Measurements from ENCODE around the gene RNF168.
"Not testable (repeated sequence)": the region's sequence is repeated elsewhere in the genome, so short reads cannot be mapped to it uniquely, and the experiment has no call there.

The RNF168 gene

GRCh38 chr3:196423044-196423781 is 80.4 kb downstream of the RNF168 start:
- H3K9ac ChIP-seq (ENCODE audit: low read length), result no peak overlapping the region
- peaks cover 8% of the 10 kb centered on the region for H3K36me3 ChIP-seq (ENCODE audit: control insufficient read depth, low read depth, low read length)
- H3K27ac ChIP-seq (ENCODE audit: low read length), result no peak overlapping the region

DNA sequence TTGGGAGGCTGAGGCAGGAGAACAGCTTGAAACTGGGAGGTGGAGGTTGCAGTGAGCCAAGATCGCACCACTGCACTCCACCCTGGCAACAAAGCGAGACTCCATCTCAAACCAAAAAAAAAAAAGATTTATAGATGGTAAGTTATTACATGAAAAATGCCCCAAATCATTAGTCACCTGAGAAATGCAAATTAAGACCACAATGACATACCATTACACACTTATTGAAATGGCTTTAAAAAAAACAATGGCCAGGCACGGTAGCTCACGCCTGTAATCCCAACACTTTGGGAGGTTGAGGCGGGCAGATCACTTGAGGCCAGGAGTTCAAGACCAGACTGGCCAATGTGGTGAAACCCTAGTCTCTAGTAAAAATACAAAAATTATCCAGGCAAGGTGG is 81.9 kb downstream of the RNF168 start:
- H3K4me1 ChIP-seq (ENCODE audit: control insufficient read depth, low read depth, low read length); H3K36me3 ChIP-seq (ENCODE audit: control insufficient read depth, low read depth, low read length); H3K4me3 ChIP-seq (ENCODE audit: low read length); H3K9ac ChIP-seq (ENCODE audit: low read length); H3K27me3 ChIP-seq (ENCODE audit: control insufficient read depth, insufficient read depth, low read length); H3K9me3 ChIP-seq (ENCODE audit: control insufficient read depth, low read depth, low read length); H3K27ac ChIP-seq (ENCODE audit: low read length): not testable (repeated sequence)

More at GRCh38 chr3:196423044-196423781, 80.4 kb downstream of the RNF168 start:
- Histone ChIP-seq H3K27me3 (ENCODE audit: control insufficient read depth, insufficient read depth, low read length) (no peaks in the 10 kb centered on the region), H3K4me1 (ENCODE audit: control insufficient read depth, low read depth, low read length) (no peaks in the 10 kb centered on the region), H3K4me3 (ENCODE audit: low read length) (no peak overlapping the region), H3K9me3 (ENCODE audit: control insufficient read depth, low read depth, low read length) (no peaks in the 10 kb centered on the region)

GRCh38 chr3:196419386-196419785 is 84.2 kb downstream of the RNF168 start:
- no peak overlapping the region for H3K4me3 ChIP-seq (ENCODE audit: low read length)
- H3K9me3 ChIP-seq (ENCODE audit: control insufficient read depth, low read depth, low read length), result no peaks in the 10 kb centered on the region
- no peak overlapping the region for H3K27ac ChIP-seq (ENCODE audit: low read length)
- no peaks in the 10 kb centered on the region for H3K4me1 ChIP-seq (ENCODE audit: control insufficient read depth, low read depth, low read length)
- no peaks in the 10 kb centered on the region for H3K27me3 ChIP-seq (ENCODE audit: control insufficient read depth, insufficient read depth, low read length)
- no peak overlapping the region for H3K9ac ChIP-seq (ENCODE audit: low read length)
- no peaks in the 10 kb centered on the region for H3K36me3 ChIP-seq (ENCODE audit: control insufficient read depth, low read depth, low read length)
